Natural killer cell (primary cell): ENCODE measurements around the gene C5orf22. TPM values are rescaled to one million over a fixed set of nuclear protein-coding genes. Genes with fewer than 3 reads are reported as not detected.

Source experiments
- ATAC-seq, 3 donors: fragments of 150-1000 bp in 2 of 3; fragments of 200-7000 bp in 1 of 3; cut with Tn5 transposase; 1 replicate in 1 of 3; 2 replicates in 2 of 3; pipeline ENCODE4 v1.10.0; 2021; ENCODE audit warnings: mild to moderate bottlenecking in 2 of 3, moderate library complexity in 2 of 3
- DNase-seq, 2 donors: peaks; one replicate each; pipeline versions ENCODE4 v3.0.0 to v3.0.0-alpha.2; 2013 to 2021; ENCODE audit warnings: mixed read lengths in 1 of 2
- H3K27ac ChIP-seq: one replicate; pipeline ENCODE4 v1.5.1; 2013; ENCODE audit warnings: mild to moderate bottlenecking, low read length
- H3K27me3 ChIP-seq: one replicate; pipeline ENCODE4 v1.6.1; 2013; ENCODE audit warnings: low read length; ENCODE audit not compliant: control insufficient read depth, insufficient read depth
- H3K36me3 ChIP-seq: one replicate; pipeline ENCODE4 v1.6.1; 2013; ENCODE audit warnings: low read length; ENCODE audit not compliant: control insufficient read depth, insufficient read depth
- H3K4me1 ChIP-seq: one replicate; pipeline ENCODE4 v1.6.1; 2013; ENCODE audit warnings: low read length; ENCODE audit not compliant: control insufficient read depth, insufficient read depth
- H3K4me3 ChIP-seq: one replicate; pipeline ENCODE4 v1.5.1; 2013; ENCODE audit warnings: low read length
- H3K9me3 ChIP-seq: one replicate; pipeline ENCODE4 v1.6.1; 2013; ENCODE audit warnings: low read length; ENCODE audit not compliant: control insufficient read depth, insufficient read depth
- H3K27ac Mint-ChIP-seq, 2 donors: one replicate each; pipeline ENCODE4 v1.8.0; 2022; ENCODE audit warnings: mild to moderate bottlenecking in 2 of 2, mixed read lengths in 2 of 2, moderate library complexity in 1 of 2
- H3K27me3 Mint-ChIP-seq, 2 donors: one replicate each; pipeline ENCODE4 v1.8.0; 2022; ENCODE audit warnings: low read depth in 2 of 2, mixed read lengths in 2 of 2
- H3K36me3 Mint-ChIP-seq: one replicate; pipeline ENCODE4 v1.8.0; 2022; ENCODE audit warnings: mixed read lengths
- H3K4me1 Mint-ChIP-seq, 2 donors: one replicate each; pipeline ENCODE4 v1.8.0; 2022; ENCODE audit warnings: mixed read lengths in 2 of 2
- H3K4me3 Mint-ChIP-seq: one replicate; pipeline ENCODE4 v1.8.0; 2022; ENCODE audit warnings: mild to moderate bottlenecking, moderate library complexity, mixed read lengths
- H3K9me3 Mint-ChIP-seq, 2 donors: one replicate each; pipeline ENCODE4 v1.8.0; 2022; ENCODE audit warnings: mixed read lengths in 2 of 2
- WGBS: methylation state at CpG from one replicate; pipeline ENCODE4 v1.1.7; 2013; ENCODE audit warnings: missing lambda C conversion rate; ENCODE audit not compliant: insufficient coverage; 5-methylcytosine and 5-hydroxymethylcytosine counted together
- intact Hi-C: fragments of 100-400 bp; cut with micrococcal nuclease; formaldehyde crosslinking; loops from one replicate; pipeline ENCODE4 v1.14.2; 2022
- total RNA-seq, 4 donors: library from RNA; stranded (reverse); fragments of 120-200 nt in 1 of 4; gene quantifications; one replicate each; pipeline versions ENCODE4 v1.2.3 to v1.2.4, GENCODE V29; 2013 to 2022
- TF ChIP-seq, protein P1 (sequence below): fragments of 200-600 bp; IDR thresholded peaks from one replicate; pipeline ENCODE4 v1.8.0; 2022; ENCODE audit warnings: antibody characterized with exemption

Gene C5orf22
- total RNA-seq, 3 donors from 2014 or later (not counting 1 experiment from before 2014, with no cell fraction given): 20.0 to 27.9 (median 21.4) TPM

DNA sequence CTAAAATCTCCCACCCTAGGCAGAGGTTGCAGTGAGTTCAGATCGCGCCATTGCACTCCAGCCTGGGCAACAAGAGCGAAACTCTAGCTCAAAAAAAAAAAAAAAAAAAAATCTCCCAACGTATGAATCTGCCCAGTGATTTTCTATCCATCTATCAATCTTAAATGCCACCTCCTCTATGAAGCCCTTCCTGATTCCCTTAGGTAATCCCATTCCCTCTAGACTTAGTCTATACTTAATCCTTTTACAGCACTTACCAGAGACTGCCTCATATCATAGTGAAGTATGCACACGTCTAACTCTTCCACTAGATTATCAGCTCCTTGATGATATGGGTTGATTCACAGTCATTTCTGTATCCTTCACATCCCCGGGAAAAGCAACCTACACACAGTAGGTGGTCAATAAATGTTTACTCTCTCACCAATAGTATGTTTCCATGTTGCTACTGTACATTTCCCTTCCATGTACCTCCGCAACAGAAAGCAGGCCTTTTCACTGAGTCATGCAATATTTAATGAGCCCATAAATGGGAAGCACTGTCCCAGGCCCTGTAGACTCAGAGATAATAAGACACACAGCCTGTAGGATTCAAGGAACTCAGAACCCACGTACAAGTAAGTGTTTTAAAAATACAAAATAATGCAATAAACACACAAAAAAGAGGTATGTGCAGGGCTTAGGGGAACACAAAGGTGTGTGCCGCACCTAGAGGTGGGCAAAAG is 1.4 kb upstream of the C5orf22 start:
- intact Hi-C loops: loop anchor here (5.0 kb wide), 1 partner anchor 562 kb away; no protein-coding TSS in a partner anchor
- Histone ChIP-seq H3K36me3 (peaks cover 40% of the 10 kb centered on the region), H3K4me1 (peaks cover 25% of the 10 kb centered on the region), H3K27me3 (no peaks in the 10 kb centered on the region), H3K9me3 (no peaks in the 10 kb centered on the region), H3K4me3 (no peak overlapping the region), H3K27ac (no peak overlapping the region)
- Mint-ChIP-seq H3K4me3 (peak overlapping the region; percentile 98), H3K27me3 (no peaks in the 10 kb centered on the region), H3K27ac (peak overlapping the region; percentile 94 to 95), H3K4me1 (peaks cover 53 to 66% of the 10 kb centered on the region in 2 donors), H3K36me3 (no peaks in the 10 kb centered on the region), H3K9me3 (no peaks in the 10 kb centered on the region)
- 81% methylated on average over 8 of the region's 9 CpGs for WGBS
- no peak for ATAC-seq
- TF ChIP-seq, protein P1, sequence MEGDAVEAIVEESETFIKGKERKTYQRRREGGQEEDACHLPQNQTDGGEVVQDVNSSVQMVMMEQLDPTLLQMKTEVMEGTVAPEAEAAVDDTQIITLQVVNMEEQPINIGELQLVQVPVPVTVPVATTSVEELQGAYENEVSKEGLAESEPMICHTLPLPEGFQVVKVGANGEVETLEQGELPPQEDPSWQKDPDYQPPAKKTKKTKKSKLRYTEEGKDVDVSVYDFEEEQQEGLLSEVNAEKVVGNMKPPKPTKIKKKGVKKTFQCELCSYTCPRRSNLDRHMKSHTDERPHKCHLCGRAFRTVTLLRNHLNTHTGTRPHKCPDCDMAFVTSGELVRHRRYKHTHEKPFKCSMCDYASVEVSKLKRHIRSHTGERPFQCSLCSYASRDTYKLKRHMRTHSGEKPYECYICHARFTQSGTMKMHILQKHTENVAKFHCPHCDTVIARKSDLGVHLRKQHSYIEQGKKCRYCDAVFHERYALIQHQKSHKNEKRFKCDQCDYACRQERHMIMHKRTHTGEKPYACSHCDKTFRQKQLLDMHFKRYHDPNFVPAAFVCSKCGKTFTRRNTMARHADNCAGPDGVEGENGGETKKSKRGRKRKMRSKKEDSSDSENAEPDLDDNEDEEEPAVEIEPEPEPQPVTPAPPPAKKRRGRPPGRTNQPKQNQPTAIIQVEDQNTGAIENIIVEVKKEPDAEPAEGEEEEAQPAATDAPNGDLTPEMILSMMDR: no peak
- DNase-seq: no peak

DNA sequence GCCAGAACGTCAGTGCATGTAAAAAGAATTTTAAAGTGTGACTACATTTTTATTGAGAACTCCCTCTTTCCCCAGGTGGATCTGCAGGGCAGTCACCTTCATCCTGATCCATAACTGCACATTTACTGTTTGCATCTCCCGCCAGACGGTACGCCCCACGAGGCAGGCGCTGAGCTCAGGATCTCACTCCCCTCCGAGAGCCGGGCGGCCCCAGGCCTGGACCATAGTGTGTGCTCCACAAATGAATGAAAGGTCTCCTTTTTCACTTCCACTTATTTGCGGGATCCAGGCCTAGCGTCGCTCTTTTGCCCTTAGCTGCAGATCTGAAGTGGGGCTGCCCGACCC is 586 bp upstream of the C5orf22 start:
- no peaks in the 10 kb centered on the region for H3K9me3 Mint-ChIP-seq
- no peaks in the 10 kb centered on the region for H3K27me3 ChIP-seq
- TF ChIP-seq, protein P1: no peak
- ATAC-seq (peak; percentile 21 to 49 (median 37)), DNase-seq (peak in 1 of 2 donors; percentile 43)
- H3K4me3 Mint-ChIP-seq: peak overlapping the region; percentile 98
- intact Hi-C loops: loop anchor here (5.0 kb wide), 1 partner anchor 561 kb away; no protein-coding TSS in a partner anchor
- peak overlapping the region; percentile 92 for H3K4me3 ChIP-seq
- H3K36me3 Mint-ChIP-seq: no peaks in the 10 kb centered on the region
- H3K36me3 ChIP-seq: peaks cover 35% of the 10 kb centered on the region
- peak overlapping the region; percentile 94 to 95 for H3K27ac Mint-ChIP-seq
- H3K27me3 Mint-ChIP-seq: no peaks in the 10 kb centered on the region
- H3K27ac ChIP-seq: peak overlapping the region; percentile 65
- H3K4me1 Mint-ChIP-seq: peaks cover 53 to 62% of the 10 kb centered on the region in 2 donors
- no peaks in the 10 kb centered on the region for H3K9me3 ChIP-seq
- H3K4me1 ChIP-seq: peaks cover 25% of the 10 kb centered on the region
- under 1% methylated on average over 12 of the region's 13 CpGs for WGBS

DNA sequence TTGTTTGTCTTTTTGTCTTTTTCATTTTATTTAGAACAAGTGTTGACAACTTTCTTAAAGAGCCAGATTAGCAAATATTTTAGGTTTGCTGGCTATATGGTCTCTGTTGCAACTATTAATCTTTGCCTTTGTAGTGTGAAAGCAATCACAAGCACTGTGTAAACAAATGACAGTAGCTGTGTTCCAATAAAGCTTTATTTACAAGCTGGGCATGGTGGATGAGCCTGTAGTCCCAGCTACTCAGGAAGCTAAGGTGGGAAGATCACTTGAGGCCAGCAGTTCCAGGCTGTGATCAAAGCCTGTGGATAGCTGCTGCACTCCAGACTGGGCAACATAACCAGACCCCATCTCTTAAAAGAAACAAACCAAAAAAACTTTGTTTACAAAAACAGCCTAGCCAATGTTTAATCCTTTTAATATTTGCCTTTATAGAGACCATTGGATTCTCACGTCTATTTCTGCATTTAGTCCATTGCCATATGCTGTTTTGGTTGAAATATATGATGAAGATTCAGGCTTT is 2.5 kb downstream of the C5orf22 start:
- Histone ChIP-seq H3K27ac (no peak overlapping the region), H3K4me1 (peaks cover 25% of the 10 kb centered on the region), H3K9me3 (no peaks in the 10 kb centered on the region), H3K27me3 (no peaks in the 10 kb centered on the region), H3K36me3 (peaks cover 37% of the 10 kb centered on the region), H3K4me3 (no peak overlapping the region)
- intact Hi-C loops: loop anchor here (5.0 kb wide), 1 partner anchor 558 kb away; no protein-coding TSS in a partner anchor
- TF ChIP-seq, protein P1: no peak
- DNase-seq (no peak), ATAC-seq (no peak)
- H3K27ac Mint-ChIP-seq: peak overlapping the region in 1 of 2 donors; percentile 26
- H3K4me1 Mint-ChIP-seq: peaks cover 48 to 60% of the 10 kb centered on the region in 2 donors
- H3K4me3 Mint-ChIP-seq: peak overlapping the region; percentile 69
- H3K27me3 Mint-ChIP-seq: no peaks in the 10 kb centered on the region
- no peaks in the 10 kb centered on the region for H3K9me3 Mint-ChIP-seq
- WGBS: 100% methylated on average over 1 of the region's 1 CpG
- peaks cover 8% of the 10 kb centered on the region for H3K36me3 Mint-ChIP-seq
